HG02938 (cell line): ENCODE measurements around the gene MUCL1.

Experiments used
- ATAC-seq: cut with Tn5 transposase; IDR thresholded peaks from one replicate; pipeline ENCODE4 v1.9.1; 2021; ENCODE audit warnings: mild to moderate bottlenecking, moderate library complexity; ENCODE audit not compliant: unreplicated experiment

MUCL1 gene

DNA sequence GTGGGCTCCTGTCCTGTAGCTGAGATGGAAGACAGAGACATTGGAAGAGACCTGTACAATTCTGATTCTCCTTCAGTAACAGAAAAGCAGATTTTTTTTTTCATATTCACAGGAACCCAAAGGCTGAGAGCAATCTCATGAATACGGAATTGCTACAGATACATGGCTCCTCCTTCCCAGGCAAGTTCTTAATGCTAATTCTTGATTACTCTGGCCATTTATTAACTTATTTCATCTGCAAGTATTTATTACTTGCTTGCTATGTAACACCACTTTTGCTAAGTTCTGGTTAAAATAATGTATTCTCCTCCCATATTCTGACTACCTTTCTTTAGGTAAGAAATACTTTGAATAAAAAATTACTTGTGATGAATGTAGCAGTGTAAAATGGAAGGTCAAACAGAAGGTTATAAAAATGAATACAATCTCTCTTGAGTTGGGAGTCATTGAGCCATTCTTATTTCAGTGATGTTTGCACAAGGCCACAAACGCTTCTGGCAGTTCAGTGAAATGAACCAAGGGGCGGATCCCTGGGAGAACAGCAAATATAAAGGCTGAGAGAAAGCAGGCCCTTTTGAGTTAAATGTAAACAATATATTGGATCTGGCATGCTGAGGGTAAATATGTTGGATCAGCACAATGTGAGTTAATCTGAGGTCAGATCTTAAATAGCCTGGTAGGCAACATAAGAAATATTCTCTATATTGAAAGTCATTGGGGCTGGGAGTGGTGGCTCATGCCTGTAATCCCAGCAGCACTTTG is 37.6 kb downstream of the MUCL1 start:
- ATAC-seq, result no peak
